NCI-H510A treated with DMSO at 0.1 percent for 48 hours (cell line): ENCODE data around the gene SLC35F3.
"Not testable (repeated sequence)": the region's sequence is repeated elsewhere in the genome, so short reads cannot be mapped to it uniquely, and the experiment has no call there.

ENCODE experiments used
- DNase-seq: peaks from one replicate; lab custom pipeline; 2025; lab: John Stamatoyannopoulos, UW

Gene SLC35F3

DNA sequence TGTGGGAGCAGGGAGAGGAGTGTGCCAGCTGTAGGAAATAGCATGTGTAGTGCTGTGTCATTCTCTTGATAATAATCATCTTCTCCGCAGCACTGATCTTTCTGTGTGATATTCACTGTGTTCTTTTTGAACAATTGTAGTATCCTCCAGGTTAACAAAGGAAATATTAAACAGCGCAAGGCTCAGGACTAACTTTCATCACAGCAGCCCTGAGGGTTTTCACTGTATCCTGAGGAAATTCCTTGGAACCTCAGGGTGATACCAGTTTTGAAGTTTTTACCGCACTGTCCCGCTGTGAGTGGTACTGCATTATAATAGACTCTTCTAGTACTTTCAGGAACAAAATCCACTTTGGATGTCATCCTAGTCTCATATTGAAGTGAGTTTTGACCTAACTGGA, 240.4 kb downstream of the SLC35F3 start:
- no peak for DNase-seq

DNA sequence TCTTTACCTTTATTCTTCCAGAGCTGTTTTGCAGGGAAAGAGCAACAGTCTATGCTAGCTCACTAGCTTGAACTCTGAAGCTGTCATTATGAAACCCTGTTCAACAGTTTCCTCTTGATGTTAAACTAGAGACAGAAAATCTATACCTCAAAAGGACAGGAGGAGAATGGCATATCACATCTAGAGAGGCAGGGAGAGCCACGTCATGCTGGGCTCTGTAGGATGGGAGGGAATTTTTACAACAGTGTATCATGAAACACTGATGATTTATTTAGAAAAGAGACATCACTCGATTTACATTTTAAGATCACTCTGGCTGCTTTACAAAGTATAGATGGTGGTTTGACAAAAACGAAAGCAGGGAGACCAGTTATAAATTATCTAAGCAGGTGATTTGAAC, 243.9 kb downstream of the SLC35F3 start:
- no peak for DNase-seq

DNA sequence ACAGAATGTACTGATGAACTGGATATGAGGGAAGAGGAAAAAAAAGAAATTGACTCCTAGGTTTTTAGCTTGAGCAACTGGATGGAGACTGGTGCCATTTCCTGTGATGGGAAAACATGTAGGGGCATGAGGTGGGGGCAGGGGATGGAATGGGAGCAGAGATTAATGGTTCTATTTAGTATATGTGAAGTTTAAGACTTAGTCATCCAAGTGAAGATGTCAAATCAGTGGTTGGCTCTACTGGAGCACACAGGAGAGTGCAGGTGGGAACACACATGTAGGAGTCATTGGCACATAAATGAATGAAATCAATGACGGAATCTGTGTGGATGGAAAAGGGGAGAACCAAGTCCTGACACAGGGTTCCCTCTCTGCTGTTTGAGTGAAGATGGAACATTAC, 244.3 kb downstream of the SLC35F3 start:
- DNase-seq: no peak

DNA sequence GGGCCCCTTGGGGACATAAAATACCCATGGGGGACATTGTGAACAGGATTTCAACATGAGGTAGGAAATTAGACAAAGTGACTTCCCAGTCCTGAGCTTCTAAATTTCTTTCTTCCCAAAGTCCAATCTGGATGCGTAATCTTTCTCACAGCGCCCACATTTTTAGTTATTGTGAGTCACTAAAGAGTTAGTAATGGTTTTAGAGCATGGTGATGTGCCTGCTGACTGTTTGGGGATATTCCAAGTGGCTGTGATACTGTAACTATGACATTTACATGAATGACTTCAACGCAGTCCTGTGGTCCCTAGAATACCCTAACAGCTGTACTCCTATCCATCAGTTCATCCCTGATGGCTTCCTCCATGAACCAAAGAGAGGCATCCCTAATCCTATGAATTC, 244.7 kb downstream of the SLC35F3 start:
- no peak for DNase-seq

DNA sequence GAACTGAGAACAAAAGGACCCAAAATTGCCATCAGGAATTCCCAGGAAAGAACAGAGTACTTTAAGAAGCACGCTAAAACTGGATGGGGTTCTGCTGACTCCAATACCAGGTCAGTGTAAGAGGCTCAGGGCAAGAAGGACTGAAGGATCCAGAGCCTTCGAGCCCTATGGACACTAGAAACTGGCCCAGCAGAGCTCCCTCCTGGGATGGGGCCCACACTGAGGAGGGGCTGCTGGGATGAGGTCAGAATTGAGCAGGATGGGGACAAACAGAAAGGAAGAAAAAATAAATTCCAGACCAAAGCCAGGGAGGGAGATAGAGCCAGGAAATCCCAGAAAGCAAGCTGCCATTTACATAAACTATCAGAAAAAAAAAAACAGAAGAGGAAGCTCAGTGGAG, 246.4 kb downstream of the SLC35F3 start:
- DNase-seq: no peak

DNA sequence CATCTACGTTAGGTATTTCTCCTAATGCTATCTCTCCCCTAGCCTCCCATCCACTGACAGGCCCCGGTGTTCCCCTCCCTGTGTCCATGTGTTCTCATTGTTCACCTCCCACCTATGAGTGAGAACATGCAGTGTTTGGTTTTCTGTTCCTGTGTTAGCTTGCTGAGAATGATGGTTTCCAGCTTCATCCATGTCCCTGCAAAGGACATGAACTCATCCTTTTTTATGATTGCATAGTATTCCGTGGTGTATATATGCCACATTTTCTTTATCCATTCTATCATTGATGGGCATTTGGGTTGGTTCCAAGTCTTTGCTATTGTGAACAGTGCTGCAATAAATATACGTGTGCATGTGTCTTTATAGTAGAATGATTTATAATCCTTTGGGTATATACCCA, 247.9 kb downstream of the SLC35F3 start:
- not testable (repeated sequence) for DNase-seq

DNA sequence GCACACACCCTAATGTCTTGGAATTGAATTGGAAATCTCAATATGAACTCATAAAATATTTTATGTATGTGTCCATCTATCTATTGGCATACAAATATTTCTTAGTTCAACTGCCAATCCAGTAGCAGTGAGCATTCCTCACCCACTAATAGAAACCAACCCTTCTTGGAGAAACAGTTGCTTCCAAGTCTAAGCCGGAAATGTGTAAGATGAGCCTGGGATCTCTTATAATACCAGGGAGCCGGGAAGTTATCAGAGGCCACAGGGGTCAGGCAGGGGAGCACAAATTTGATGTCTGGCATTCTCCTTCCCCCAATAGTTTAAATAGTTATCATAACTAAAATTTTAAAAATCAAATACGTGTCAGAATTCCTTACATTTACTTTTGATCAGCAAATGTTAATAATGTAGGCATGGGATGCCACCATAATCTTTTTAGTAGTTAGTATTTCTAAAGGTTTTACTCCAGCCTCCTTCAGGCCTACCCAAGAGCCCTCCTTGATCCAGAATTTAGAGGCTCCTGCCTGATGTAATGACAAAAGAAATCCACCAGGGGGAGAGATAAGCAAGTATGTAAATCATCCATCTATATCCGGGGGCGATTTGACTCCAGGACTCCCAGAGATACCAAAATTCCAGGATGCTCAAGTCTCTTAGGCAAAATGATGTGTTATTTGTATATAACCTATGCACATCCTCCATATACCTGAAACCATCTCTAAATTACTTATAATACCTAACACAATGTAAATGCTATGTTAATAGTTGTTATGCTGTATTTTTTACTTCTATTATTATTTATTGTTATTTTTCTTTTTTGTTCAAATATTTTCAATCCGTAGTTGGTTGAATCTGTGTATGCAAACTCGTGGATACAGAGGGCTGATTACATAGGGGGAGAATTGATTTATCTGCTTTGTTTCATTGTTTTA, 250.1 kb downstream of the SLC35F3 start:
- peak; percentile 61 for DNase-seq

DNA sequence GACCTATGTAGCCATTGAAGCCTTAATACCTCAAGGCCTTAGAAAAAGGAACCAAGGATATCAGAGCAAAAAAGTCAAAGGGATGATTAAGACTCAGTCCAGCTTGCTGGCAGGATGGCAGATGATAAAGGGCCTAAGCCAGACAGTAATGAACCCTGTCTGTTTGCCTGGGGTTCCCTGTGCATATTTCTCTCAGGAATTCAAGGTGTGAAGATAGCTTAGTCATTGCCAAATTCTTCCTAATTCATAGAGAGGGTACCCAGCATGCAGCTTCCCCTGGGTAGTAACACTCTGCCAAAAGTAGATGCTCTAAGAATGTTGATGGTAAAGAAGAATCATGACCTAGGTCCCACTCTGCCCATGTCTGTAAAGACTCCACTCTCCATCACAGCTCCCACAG, 258.2 kb downstream of the SLC35F3 start:
- DNase-seq: no peak

DNA sequence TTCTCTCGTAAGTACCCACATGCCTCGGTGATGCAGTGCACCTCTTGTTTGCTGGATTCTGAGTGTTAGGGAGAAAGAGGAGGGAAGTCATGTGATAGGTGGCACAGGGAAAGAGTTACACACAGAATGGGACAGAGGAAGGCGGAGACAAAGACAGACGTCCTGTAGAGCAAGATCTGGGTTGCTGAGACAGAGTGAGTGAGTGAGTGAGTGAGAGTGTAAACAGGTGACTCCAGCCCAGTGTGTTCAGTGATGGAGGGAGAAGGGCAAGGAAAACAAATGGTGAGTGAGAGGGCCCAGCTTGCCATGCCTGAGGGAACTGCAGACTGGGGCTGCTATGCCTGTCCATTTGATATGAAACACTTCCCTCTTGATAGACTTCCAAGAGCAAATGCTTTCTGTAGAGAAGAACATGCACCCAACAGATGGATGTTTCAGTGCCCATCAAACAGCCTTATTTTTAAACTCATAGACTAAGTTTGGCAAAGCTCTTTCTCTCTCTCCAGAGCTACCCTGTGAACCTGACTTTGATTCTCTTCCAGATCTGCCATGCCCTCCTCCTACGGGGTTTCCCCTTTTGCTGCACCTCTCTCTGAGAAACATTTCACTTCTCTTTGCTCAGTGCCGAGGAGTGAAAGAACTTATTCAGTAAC, 258.9 kb downstream of the SLC35F3 start:
- DNase-seq: no peak

DNA sequence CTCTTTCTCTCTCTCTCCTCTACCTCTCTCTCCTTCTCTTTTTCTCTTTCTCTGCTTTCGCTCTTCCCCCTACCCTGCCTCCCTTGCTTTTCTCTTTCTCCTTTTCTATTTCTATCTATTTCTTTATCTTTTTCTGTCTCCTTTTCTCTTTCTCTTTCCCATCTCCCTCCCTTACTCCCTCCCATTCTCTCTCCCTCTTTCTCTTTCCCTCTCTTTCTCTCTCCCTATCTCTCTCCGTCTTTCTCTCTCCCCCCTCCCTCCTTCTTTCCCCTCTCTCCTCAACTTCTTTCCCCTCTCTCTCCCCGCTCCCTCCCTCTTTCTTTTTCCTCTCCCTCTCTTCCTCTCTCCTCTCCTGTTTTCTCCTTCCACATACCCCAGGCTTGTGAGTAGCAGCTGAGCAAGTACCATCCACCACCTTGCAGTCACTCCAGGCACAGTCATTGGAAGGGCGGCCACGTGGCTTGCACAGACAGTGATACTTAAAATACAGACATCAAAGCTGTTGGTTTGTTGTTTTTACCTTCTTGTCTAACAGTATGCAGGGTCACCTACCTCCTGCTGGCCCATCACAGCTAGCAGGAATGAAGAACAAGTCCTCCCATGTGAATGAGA, 259.7 kb downstream of the SLC35F3 start:
- DNase-seq: no peak

DNA sequence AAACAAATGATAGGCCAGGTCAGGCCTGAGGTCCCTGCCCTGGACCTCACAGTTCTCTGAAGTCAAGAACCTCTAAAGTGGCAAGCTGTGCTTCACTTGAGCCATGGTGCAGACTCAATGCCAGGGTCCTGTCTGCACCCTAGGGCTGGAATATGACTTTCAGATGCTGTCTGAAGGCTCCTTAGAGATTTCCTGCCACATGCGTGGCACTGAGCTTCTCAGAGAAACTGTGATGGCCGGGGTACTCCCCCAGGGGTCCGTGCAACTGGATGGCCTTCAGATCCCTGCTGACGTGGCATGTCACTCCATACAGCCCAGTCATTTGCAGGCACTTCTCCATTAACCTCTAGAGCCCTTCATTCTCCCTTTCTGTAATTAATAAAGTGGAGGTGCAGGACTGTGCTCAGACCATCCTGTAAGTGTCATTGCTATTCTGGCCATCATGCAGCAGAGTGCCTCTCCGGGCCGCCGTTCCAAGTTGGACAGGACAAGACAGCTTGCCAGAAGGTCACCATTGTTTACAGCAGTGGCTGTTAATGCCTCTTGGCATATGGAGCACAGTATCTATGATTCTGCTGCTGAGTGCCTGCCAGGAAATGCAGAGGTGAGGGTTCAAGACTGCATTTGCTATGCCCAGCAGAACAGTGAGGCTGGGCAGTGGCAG, 263.7 kb downstream of the SLC35F3 start:
- no peak for DNase-seq

DNA sequence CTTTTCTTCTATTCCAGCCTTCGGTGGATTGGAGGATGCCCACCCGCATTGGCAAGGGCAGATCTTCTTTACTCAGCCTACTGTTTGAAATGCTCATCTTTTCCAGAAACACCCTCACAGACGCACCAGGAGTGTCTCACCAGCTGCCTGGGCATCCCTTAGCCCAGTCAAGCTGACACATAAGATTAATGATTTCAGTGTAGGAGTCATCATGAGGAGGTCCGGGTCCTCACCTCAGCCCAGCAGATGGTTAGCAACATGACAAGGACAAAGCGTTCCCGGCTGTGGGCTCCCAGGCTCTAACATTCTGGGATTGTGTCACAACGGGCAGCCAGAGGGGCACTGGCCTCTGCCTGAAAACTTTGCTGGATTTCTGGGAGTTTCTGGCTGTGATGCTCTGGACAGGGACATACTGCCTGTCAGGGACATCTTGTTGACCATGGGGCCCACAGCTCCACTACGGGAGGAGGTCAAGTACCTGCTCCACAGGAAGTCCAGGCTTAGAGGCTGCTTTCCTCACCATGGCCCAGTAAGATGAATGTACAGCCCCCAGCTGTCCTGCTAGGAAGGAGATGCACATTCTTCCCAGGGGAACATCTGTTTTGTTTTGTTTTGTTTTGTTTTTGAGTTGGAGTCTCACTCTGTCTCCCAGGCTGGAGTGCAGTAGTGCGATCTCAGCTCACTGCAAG, 264.8 kb downstream of the SLC35F3 start:
- DNase-seq: no peak

DNA sequence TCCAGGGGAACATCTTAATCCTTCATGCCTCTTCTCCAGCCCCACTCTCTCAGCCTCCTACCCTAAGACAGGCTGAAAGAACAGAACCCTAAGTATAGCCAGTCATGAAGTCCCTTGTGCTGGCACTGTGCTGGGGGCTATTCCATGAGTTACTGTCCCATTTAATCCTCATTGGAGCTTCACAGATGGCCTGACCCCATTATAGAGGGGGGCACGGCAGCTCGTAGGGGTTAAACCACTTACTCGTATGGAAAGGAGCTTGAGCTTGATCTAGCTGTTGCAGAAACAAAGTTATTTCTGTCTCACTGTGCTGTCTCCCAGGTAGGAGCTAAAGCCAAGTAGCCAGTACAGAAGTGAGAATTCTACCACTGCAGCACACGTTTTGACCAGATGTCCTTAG, 265.6 kb downstream of the SLC35F3 start:
- no peak for DNase-seq

DNA sequence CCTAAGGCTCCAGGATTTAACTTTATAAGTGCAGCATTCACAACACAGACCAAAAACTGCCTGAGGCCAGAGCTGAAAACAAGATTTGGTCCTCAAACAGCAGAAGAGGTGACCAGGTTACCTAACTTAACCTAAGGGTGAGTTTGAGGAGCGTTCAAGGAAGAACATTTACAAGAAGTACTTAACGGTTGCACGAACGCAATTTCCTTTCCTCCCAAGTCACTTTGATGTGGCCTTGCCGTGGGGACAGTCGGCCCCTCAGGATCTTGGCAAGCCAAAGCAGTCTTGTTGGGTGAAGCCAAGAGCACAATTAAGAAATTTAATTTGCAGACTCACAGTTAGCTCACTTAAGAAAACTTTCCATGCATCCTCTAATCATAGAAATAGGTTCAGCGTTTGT, 266.1 kb downstream of the SLC35F3 start:
- DNase-seq: no peak

DNA sequence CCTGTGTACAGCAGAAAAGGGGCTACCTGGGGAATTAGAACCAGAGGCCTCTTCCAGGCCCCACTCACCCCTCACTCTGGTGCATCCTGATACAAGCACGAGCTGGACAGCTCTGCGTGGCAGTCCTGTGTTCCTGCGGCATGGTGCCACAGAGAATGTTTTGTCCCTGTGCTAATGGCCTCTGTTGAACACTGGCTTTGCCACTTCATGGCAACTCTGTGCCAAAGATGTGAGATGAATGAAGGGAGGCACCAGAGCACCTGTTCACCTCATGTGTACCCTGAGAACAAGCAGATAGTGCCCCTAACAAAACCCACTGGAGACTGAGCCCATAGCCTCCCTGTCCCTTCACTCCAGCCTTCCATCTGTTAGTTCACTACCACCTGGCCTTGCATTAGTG, 269.5 kb downstream of the SLC35F3 start:
- no peak for DNase-seq

DNA sequence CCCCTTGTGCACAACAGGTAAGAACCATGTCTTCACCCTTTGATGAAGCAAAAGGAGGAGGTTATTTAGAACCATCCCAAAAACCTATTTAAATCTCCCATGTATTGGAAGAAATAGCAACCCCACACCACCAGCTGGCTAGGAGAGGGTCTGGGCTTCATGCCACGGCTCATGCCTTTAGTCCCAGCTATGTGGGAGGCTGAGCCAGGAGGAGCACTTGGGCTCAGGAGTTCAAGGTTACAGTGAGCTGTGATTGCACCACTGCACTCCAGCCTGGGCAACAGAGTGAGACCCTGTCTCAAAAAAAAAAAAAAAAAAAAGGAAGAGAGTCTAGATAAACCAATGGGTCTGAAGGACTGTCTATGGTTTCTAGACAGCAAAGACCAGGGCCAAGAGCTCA, 270.9 kb downstream of the SLC35F3 start:
- DNase-seq: no peak

DNA sequence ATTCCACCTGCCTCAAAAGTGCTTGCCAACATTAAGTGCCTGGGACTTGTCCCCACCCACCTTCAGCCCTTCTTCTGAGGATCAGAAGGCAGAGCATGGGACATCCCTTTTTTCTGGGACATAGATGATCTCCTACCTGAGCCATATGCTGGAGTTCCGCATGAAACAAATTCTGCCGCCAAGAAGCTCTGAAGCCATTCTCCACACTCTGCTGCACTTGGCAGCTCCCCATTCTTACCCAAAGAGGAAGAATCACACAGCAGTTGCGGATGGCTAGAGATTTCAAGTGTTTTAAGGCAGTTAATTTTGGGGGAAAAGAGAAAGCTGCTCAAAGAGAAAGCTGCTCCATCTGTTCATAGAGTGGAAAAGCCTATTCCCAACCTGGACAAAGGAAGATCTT, 271.5 kb downstream of the SLC35F3 start:
- DNase-seq: no peak

DNA sequence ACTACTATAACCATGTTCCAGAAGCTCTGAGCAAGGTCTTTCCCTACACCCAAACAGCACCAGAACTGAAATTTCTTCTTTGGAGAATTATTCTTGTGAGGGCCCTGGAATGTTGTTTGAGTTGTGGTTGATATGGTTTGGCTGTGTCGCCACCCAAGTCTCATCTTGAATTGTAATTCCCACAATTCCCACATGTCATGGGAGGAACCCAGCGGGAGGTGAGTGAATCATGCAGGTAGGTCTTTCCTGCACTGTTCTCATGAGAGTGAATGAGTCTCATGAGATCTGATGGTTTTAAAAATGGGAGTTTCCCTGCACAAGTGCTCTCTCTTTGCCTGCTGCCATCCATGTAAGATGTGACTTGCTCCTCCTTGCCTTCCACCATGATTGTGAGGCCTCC, 272.4 kb downstream of the SLC35F3 start:
- not testable (repeated sequence) for DNase-seq

DNA sequence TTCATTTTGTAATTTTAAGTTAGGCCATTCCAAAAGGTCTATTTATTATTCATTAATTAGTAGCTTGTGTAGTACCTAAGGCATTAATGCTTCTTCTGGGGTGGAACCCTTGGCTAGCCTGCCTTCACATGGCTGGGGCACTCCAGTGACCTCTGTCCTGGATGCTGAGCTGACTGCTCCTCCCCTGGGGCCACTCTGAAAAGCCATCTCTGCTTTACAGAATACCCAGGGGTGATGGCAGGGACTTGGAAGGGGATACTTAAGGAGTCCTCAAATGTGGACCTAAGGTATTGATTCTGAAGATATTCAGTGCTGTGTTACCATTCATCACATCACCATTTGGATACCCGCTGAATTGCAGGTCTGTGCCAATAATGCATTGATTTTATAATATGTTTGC, 281.0 kb downstream of the SLC35F3 start:
- no peak for DNase-seq

DNA sequence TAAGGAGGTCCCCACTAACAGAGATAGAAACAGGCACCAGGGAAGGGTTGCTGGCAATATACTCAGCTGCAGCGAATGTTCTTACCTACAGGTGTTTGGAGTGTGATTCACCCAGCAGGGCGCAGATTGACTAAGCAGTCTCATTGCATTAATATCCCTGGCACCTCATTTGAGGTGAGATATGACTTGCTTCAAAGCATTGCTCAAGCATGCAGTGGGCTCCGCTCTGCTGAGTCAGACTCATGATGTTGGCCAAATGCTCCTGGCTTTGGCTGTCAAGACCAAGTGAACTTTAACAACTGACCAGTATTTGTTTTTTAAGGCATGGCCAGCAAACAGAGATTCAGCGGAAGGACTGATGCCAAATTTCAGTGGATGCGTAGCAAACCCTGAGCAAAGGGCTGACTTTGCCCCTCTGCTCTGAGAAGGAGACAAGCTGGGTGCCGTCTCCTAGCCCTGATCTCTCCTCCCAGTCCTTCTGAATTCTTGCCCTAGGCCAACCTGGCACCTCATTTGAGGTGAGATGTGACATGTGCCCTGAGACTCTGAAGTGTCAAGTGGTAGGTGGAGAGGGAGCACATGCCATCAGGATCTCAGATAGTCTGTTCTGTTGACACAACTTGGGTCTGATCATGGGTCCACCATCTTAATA, 281.7 kb downstream of the SLC35F3 start:
- DNase-seq: no peak

DNA sequence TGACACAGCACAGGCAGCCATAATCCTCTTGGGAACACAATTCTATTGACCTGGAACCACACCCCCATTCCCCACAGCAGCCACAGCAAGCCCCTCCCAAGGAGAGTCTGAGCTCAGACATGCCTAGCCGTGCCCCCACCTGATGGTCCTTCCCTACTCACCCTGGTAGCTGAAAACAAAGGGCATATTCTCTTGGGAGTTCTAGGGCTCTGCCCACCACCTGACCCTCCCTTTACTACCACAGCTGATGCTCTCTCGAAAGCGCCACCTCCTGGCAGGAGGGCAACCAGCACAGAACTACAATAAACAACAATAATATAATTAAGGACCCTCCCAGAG, 283.9 kb downstream of the SLC35F3 start:
- DNase-seq: no peak

DNA sequence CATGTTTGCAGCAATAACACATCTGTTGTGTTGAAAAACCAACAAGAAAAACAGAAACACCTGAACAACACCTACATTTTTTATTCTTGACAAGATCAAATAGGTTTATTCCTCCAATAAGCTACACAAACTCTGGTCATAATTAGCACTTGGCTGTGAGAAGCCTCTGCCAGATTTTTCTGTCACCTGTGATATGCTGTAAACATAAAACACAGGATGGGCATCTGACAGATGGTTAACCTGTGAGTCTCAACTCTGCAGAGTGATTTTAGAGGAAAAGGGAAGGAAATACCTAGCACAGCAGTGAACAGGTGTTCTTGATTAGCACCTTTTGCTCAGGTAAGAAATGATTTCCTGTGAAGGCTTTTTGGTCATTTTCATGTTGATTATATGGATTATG, 293.4 kb downstream of the SLC35F3 start:
- DNase-seq: no peak
